Measurements from ENCODE around the gene CLINT1.

Gene CLINT1

DNA sequence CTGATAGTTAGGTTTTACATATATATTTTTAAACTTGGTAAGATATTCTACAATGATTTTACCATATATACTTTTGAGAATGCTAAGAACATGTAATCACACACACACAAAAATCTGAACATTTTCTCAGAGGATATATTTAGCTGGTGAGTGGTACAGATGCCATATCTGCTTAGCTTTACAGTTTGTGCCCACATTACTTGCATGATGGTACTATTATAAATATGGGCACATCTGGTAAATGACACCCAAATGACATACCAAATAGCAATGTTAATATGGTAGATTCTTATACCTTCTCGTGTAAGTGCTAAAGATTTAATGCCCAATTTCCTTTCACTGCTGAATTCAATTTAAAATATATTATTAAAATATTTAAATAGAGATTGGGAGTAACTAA is 58.8 kb downstream of the CLINT1 start:
- TF ChIP-seq CEBPB (IDR thresholded peaks at IDR 0.05), result no peak
- TF ChIP-seq FOXM1 (IDR thresholded peaks at IDR 0.05; ENCODE audit: borderline replicate concordance, low read depth), result no peak
- TF ChIP-seq RAD21 (IDR thresholded peaks at IDR 0.05; ENCODE audit: low read depth), result no peak
- no peak for TF ChIP-seq ZBTB7A (IDR thresholded peaks at IDR 0.05; ENCODE audit: low read depth)
- no peak for TF ChIP-seq TAF1 (IDR thresholded peaks at IDR 0.05; ENCODE audit: low read depth)

DNA sequence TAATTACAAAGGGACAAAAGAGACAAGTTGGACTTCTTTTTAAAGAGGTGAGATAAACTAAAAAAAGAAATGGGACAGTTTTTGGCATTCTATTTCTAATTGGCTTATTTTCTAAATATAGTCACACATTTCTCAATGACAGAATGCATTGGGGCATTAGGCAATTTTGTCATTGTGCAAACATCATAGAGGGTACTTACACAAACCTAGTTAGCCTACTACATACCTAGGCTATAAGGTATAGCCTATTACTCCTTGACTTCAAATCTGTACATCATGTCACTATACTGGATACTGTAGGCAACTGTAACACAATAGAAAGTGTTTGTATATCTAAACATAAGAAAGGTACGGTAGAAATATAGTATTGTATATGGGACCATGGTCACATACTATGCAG is 59.4 kb downstream of the CLINT1 start:
- no peak for TF ChIP-seq FOXM1 (IDR thresholded peaks at IDR 0.05; ENCODE audit: borderline replicate concordance, low read depth)
- no peak for TF ChIP-seq NFIC (IDR thresholded peaks at IDR 0.05)
- TF ChIP-seq TAF1 (IDR thresholded peaks at IDR 0.05; ENCODE audit: low read depth), result no peak
- TF ChIP-seq, protein P1, sequence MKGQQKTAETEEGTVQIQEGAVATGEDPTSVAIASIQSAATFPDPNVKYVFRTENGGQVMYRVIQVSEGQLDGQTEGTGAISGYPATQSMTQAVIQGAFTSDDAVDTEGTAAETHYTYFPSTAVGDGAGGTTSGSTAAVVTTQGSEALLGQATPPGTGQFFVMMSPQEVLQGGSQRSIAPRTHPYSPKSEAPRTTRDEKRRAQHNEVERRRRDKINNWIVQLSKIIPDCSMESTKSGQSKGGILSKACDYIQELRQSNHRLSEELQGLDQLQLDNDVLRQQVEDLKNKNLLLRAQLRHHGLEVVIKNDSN (IDR thresholded peaks at IDR 0.05), result no peak
- TF ChIP-seq, protein P2, sequence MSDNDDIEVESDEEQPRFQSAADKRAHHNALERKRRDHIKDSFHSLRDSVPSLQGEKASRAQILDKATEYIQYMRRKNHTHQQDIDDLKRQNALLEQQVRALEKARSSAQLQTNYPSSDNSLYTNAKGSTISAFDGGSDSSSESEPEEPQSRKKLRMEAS (IDR thresholded peaks at IDR 0.05), result no peak
- no peak for TF ChIP-seq CREB1 (IDR thresholded peaks at IDR 0.05; ENCODE audit: low read depth)
- TF ChIP-seq TCF12 (IDR thresholded peaks at IDR 0.05; ENCODE audit: low read depth), result no peak
- no peak for TF ChIP-seq EGR1 (IDR thresholded peaks at IDR 0.05)
- TF ChIP-seq, protein P3, sequence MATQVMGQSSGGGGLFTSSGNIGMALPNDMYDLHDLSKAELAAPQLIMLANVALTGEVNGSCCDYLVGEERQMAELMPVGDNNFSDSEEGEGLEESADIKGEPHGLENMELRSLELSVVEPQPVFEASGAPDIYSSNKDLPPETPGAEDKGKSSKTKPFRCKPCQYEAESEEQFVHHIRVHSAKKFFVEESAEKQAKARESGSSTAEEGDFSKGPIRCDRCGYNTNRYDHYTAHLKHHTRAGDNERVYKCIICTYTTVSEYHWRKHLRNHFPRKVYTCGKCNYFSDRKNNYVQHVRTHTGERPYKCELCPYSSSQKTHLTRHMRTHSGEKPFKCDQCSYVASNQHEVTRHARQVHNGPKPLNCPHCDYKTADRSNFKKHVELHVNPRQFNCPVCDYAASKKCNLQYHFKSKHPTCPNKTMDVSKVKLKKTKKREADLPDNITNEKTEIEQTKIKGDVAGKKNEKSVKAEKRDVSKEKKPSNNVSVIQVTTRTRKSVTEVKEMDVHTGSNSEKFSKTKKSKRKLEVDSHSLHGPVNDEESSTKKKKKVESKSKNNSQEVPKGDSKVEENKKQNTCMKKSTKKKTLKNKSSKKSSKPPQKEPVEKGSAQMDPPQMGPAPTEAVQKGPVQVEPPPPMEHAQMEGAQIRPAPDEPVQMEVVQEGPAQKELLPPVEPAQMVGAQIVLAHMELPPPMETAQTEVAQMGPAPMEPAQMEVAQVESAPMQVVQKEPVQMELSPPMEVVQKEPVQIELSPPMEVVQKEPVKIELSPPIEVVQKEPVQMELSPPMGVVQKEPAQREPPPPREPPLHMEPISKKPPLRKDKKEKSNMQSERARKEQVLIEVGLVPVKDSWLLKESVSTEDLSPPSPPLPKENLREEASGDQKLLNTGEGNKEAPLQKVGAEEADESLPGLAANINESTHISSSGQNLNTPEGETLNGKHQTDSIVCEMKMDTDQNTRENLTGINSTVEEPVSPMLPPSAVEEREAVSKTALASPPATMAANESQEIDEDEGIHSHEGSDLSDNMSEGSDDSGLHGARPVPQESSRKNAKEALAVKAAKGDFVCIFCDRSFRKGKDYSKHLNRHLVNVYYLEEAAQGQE (IDR thresholded peaks at IDR 0.05; ENCODE audit: low read depth), result no peak
- TF ChIP-seq EP300 (IDR thresholded peaks at IDR 0.05; ENCODE audit: borderline replicate concordance), result no peak
- TF ChIP-seq YY1 (IDR thresholded peaks at IDR 0.05; ENCODE audit: low read depth), result no peak
- TF ChIP-seq CEBPB (IDR thresholded peaks at IDR 0.05), result no peak
- TF ChIP-seq TEAD4 (IDR thresholded peaks at IDR 0.05), result no peak
- TF ChIP-seq RAD21 (IDR thresholded peaks at IDR 0.05; ENCODE audit: low read depth), result no peak
- no peak for TF ChIP-seq ZBTB7A (IDR thresholded peaks at IDR 0.05; ENCODE audit: low read depth)

DNA sequence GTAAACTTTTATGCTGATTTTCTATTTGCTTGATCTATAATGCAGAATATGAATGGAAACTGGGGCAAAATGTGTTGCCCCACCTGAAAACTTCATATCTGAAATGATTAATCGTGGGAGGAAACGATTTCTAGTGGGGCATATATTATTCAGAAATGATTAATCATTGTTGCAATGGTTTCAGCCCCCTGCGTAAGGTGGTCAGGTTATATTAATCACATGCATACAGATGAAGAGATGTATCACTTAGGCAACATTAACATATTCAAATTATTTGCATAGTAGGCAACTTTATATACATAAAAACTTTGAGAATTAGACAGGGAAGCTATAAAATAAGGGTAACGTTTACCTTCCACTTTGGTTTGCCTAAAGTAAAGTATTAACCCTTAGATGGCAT is 65.6 kb downstream of the CLINT1 start:
- no peak for TF ChIP-seq EP300 (IDR thresholded peaks at IDR 0.05; ENCODE audit: borderline replicate concordance)
- TF ChIP-seq YY1 (IDR thresholded peaks at IDR 0.05; ENCODE audit: low read depth), result no peak
- TF ChIP-seq, protein P2 (IDR thresholded peaks at IDR 0.05), result no peak
- TF ChIP-seq ZBTB7A (IDR thresholded peaks at IDR 0.05; ENCODE audit: low read depth), result no peak
- TF ChIP-seq FOXM1 (IDR thresholded peaks at IDR 0.05; ENCODE audit: borderline replicate concordance, low read depth), result no peak
- TF ChIP-seq CEBPB (IDR thresholded peaks at IDR 0.05), result no peak
- no peak for TF ChIP-seq RAD21 (IDR thresholded peaks at IDR 0.05; ENCODE audit: low read depth)
- TF ChIP-seq, protein P1 (IDR thresholded peaks at IDR 0.05), result no peak

DNA sequence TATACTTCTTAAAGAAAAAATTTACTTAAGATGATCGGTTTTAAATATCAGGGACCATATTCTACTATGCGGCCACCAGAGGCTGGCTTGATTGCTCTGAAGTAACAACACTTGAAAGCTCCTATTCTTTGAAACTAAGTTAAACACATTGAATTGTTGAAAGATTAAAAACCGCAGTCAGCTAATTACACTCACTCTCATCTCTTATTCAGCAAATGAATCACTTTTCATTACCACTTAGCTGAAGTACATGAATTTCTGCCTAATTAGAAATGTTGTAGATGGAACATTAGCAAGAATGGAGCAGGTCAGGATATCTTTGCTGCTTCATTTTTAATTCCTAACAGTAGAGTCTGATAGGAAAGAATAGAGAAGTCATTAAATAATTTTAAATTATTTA is 73.1 kb downstream of the CLINT1 start:
- TF ChIP-seq CEBPB (IDR thresholded peaks at IDR 0.05), result no peak
- TF ChIP-seq, protein P2 (IDR thresholded peaks at IDR 0.05), result no peak

DNA sequence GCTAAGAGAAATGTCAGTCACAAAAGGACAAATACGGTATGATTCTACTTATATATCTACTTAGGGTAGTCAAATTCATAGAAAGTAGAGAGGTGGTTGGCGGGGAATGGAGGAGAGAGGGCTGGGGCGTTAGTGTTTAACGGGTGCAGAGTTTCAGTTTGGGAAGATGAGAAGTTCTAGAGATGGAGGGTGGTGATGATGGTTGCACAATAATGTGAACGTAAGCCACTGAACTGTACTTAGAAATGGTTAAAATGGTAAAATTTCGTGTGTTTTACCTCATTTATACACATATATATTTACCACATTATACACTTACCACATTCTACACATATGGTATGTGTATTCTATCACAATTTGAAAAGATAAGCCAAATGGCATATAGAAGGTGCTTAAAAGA is 79.7 kb downstream of the CLINT1 start:
- no peak for TF ChIP-seq YY1 (IDR thresholded peaks at IDR 0.05; ENCODE audit: low read depth)
- TF ChIP-seq, protein P3 (IDR thresholded peaks at IDR 0.05; ENCODE audit: low read depth), result no peak
- TF ChIP-seq FOXM1 (IDR thresholded peaks at IDR 0.05; ENCODE audit: borderline replicate concordance, low read depth), result no peak
- no peak for TF ChIP-seq TCF12 (IDR thresholded peaks at IDR 0.05; ENCODE audit: low read depth)
- TF ChIP-seq TAF1 (IDR thresholded peaks at IDR 0.05; ENCODE audit: low read depth), result no peak
- TF ChIP-seq TEAD4 (IDR thresholded peaks at IDR 0.05), result no peak
- TF ChIP-seq, protein P1 (IDR thresholded peaks at IDR 0.05), result no peak
- TF ChIP-seq, protein P2 (IDR thresholded peaks at IDR 0.05), result no peak
- TF ChIP-seq EP300 (IDR thresholded peaks at IDR 0.05; ENCODE audit: borderline replicate concordance), result no peak
